Renal pelvis (tissue), 4 donors: ENCODE data around the gene NEDD8. TPM values are rescaled to one million over a fixed set of nuclear protein-coding genes. Genes with fewer than 3 reads are reported as not detected.

Experiments used
- DNase-seq: peaks from one replicate; pipeline ENCODE4 v3.0.0-alpha.2; 2013
- polyA plus RNA-seq, 3 donors: library from polyadenylated mRNA; unstranded; fragments of 120-200 nt; gene quantifications; one replicate each; pipeline ENCODE4 v1.2.1, GENCODE V29; 2013; ENCODE audit not compliant: insufficient read length in 3 of 3

Gene NEDD8
- polyA plus RNA-seq, 3 donors: 197 to 260 (median 254) TPM

DNA sequence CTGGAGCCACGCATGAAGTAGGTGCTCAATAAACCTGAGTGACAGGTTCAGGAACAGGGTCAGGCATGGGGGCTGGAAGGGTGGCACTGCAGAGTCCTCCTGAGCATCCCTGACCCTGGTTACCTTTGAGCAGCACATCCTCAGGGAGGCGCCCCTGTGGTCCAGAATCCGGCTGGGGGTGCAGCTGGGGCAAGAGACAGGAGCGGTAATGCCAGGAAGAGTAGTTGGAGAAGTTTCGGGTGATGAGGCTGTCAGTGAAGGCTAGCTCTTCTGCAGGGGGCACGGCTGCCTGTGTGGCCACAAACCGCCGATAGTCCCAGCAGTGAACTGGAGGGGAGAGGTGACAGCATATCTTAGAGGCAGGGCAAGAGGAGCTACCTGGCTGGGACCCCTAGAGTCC lies 37.2 kb upstream of the NEDD8 start:
- DNase-seq: no peak

DNA sequence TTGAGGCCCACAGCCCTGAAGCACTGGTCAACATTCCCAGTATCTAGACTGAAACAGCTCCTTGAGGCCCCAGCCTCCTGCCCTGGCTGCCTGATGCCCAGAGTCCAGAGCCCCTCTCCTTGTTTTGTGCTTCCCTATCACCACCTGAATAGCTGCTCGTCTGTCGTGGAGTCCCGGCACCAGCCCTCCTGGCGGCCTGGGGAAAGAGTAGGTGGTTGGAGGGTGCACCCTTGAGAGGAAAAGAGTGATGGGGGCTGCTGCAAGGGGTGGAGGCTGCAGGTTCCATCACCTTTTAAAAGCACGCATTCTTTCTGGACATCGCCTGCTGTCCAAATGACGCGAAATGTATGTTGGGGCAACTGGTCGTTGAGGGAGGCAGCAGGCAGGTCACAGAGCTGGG lies 36.1 kb upstream of the NEDD8 start:
- no peak for DNase-seq

DNA sequence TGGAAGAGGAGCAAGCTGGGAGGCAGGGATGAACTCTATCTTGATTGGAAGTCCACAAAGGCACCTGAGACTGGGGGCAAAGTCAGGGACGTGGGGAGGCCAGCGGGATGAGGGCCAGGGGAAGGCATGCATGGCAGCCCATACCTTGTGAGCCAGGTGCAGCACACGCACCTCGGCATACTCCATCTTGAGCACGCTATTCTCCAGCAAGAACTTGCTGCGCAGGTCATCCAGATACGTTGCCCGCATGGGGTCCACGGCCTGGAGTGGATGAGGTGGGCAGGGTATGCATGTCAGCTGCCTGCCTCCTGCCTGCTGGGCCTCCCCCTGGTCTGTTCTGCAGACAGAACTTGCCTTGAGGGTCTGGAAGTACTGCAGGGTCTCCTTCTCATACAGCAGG lies 35.3 kb upstream of the NEDD8 start:
- no peak for DNase-seq

- no peak for DNase-seq
These were observed 34.4 kb upstream of the NEDD8 start for GRCh38 chr14:24266344-24267244.

- no peak for DNase-seq
These were observed 32.1 kb upstream of the NEDD8 start for GRCh38 chr14:24264298-24264697.

GRCh38 chr14:24263848-24264247 lies 31.7 kb upstream of the NEDD8 start:
- DNase-seq: no peak

GRCh38 chr14:24262821-24263733 lies 30.9 kb upstream of the NEDD8 start, which contains the start of gene TGM1:
Gene TGM1, minus strand, starts transcription at chr14:24263177. Its CDS starts 825 bp downstream, at chr14:24262352.
- DNase-seq: no peak

- DNase-seq: no peak
These were observed 29.8 kb upstream of the NEDD8 start for GRCh38 chr14:24261969-24262327.

DNA sequence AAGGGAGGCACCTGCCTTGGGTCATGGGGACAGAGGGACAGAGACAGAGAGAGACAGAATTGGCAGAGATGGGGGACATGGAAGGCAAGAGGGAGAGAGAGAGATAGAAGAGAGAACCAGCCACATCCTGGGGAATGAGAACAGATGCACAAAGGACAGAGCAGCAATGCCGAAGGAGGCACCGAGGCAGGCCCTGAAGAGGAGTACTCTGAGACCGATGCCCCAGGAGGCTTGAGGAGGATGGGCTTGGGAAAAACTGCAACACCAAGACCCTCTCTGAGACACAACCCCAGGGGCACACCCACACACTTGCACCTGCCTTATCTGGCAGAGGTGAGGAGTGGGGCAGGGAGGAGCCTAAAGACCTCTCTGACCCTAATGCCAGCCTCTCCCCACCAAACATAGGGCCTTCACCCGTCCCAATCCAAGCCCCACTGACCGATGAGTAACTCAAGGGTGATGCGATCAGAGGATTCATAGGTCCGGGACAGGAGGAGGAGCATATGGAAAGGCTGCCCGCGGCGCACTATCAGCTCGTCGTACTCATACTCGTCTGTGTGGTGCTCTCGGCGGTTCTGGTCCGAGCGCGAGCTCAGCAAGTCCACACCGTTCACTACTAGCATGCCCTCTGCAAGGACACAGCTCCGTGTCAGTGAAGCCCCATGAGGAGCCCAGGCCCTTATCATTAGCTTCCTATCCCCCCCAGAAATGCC lies 29.2 kb upstream of the NEDD8 start:
- DNase-seq: no peak

GRCh38 chr14:24260780-24261157 lies 28.6 kb upstream of the NEDD8 start:
- DNase-seq: no peak

- no peak for DNase-seq
These were observed 28.0 kb upstream of the NEDD8 start for GRCh38 chr14:24260026-24260779.

DNA sequence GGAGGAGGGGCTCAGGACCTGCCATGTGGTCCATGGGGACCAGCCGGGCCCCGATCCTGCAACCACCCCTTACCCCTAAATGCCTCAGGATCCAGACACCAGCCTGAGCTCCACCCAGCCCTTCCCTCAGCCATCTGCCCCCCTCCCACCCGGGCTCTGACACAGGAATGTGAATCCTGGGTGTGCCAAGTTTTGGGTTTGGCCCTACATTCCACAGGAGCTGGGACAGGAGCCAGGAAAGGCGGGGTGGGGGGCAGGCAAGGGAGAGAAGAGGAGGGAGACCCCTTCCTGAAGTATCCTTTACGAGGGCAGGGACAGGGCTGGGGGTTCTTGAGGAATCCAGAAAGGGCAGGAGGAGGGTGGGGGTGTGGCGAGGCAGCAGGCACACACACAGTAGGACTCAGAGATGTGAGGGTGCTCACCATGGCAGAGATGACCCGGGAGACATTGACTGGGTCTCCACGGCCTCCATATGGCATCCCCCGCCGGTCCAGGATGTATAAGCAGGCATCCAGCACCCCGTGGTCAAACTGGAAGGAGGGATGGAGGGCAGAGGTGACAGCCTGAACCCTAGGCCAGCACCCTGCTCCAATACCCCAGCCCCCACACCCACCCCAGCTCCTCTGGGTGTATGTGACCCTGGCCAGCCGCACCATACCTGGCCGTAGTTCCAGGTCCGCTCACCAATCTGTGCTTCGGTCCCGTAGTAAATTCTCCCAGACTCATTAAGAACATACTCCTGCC lies 27.3 kb upstream of the NEDD8 start:
- peak; percentile 4 for DNase-seq

- no peak for DNase-seq
These were observed 26.5 kb upstream of the NEDD8 start for GRCh38 chr14:24258548-24259265.

GRCh38 chr14:24258119-24258518 lies 26.0 kb upstream of the NEDD8 start:
- DNase-seq: no peak

DNA sequence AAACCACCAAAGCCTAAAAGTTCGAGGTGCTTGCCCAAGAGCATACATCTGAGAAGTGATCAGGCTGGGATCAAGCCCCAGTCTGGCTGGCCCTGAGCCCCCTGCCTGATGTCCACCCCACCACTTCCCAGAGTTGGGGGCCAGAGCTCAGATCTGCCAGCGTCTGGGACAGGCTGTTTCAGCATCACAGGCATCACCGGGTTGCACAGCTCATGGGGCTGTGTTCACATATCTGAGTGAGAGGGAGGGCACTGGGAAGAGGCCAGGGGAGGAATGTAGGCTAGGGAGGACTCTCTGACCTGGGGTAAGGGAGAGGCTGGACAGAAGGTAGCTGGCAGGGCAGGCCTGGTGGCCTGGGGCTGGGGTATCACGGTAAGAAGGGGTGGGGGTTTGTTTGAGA lies 24.8 kb upstream of the NEDD8 start:
- no peak for DNase-seq

- DNase-seq: no peak
These were observed 24.0 kb upstream of the NEDD8 start for GRCh38 chr14:24255931-24256711.

DNA sequence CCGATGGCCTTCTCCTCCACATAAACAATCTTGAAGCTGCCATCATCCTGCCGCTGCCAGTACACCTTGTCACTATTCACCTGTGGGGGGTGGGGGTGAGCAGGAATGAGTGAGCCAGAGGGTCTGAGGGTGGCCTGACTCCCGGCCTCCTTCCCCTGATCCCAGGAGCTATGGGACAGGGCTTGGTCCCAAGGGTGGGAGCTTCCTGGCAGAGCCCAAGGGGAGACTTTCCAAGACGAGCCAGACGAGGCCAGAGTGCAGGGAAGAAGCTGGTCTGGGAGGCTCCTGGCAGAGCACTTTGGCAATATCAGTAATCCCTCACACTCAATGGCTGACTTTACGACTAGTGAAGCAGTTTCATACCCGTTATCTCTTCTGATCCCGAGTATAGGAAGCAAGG lies 23.3 kb upstream of the NEDD8 start:
- no peak for DNase-seq

DNA sequence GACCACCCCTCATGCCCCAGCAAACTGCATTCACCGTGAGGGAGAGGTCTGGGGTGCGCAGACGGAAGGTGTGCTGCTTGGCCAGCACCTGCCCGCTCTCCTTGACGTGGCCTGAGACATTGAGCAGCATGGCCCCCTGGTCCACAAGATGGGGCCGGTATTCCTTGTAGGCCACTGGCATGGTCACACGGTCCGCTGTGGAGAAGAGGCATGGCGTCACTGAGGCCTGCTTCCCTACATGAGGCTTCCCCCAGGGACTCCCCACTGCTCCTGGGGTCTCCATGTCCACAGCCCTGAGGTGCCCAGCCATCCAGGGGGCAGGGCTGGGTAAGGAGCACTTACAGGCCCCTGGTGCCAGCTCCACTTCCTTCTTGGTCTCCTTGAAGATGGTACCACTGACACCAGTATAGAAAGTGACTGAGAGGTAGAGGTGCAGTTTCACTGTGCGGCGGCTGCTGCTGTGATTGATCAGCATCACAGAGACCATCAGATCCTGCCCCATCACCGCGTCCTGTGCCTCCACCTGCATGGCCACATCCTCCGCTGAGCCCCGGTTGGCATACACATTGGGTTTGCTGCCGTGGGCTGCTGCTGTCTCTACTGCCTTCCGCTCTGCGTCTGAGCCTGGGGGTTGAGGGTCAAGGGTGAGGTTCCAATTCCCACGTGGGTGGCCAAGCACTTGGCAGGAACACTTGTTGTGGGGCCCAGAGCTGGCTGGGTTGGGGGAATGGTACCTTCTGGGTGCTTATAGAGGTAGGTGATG lies 22.6 kb upstream of the NEDD8 start:
- no peak for DNase-seq
